ENCODE results near the gene CCL17. TPM values are rescaled to one million over a fixed set of nuclear protein-coding genes. Genes with fewer than 3 reads are reported as not detected.

The CCL17 gene
- total RNA-seq, 1 experiment from 2014 or later = not detected

- CTCF ChIA-PET = no interaction called here
Observed at GRCh38 chr16:57381791-57382534, 22.6 kb upstream of the CCL17 start.

GRCh38 chr16:57382535-57383275, 21.9 kb upstream of the CCL17 start:
- no TSS peak for BruUV-seq (replicated peaks)
- ChIA-PET CTCF (no interaction called here), POLR2A (ENCODE audit: unreplicated experiment) (no interaction called here)
- no peak for TF ChIP-seq CTCF (conservative IDR thresholded peaks at IDR 0.05)
- no peak for TF ChIP-seq EZH2 (IDR thresholded peaks at IDR 0.05; ENCODE audit: low read depth)
- Histone ChIP-seq H3K79me2 (ENCODE audit: low read depth) (no peaks in the 10 kb centered on the region), H3K4me3 (no peak overlapping the region), H4K20me1 (ENCODE audit: insufficient read depth) (no peaks in the 10 kb centered on the region), H3K36me3 (ENCODE audit: low read depth) (no peaks in the 10 kb centered on the region), H3K9me3 (ENCODE audit: insufficient read depth, low read depth) (no peaks in the 10 kb centered on the region), H3K27me3 (ENCODE audit: insufficient read depth, low read depth) (no peaks in the 10 kb centered on the region), H3K27ac (no peak overlapping the region), H3F3A (ENCODE audit: insufficient read depth, low read depth) (peaks cover 23% of the 10 kb centered on the region), H3K9me2 (ENCODE audit: insufficient read depth) (no peaks in the 10 kb centered on the region), H3K4me1 (replicated peaks; ENCODE audit: insufficient read depth) (peaks cover 35% of the 10 kb centered on the region), H2AFZ (no peak overlapping the region), H3K4me2 (no peak overlapping the region)
- intact Hi-C loops (cut with micrococcal nuclease; ENCODE audit: unreplicated experiment) = no loop called here
- DNase-seq = no peak

More at GRCh38 chr16:57381791-57382534, 22.6 kb upstream of the CCL17 start:
- DNase-seq = no peak
- no peak overlapping the region for H3K4me2 ChIP-seq
- peaks cover 35% of the 10 kb centered on the region for H3K4me1 ChIP-seq (replicated peaks; ENCODE audit: insufficient read depth)
- H3K9me3 ChIP-seq (ENCODE audit: insufficient read depth, low read depth) = no peaks in the 10 kb centered on the region
- no peaks in the 10 kb centered on the region for H4K20me1 ChIP-seq (ENCODE audit: insufficient read depth)
- peaks cover 29% of the 10 kb centered on the region for H3F3A ChIP-seq (ENCODE audit: insufficient read depth, low read depth)
- no peaks in the 10 kb centered on the region for H3K36me3 ChIP-seq (ENCODE audit: low read depth)
- no peak overlapping the region for H2AFZ ChIP-seq
- H3K9me2 ChIP-seq (ENCODE audit: insufficient read depth) = no peaks in the 10 kb centered on the region
- no peak overlapping the region for H3K27ac ChIP-seq
- BruUV-seq (replicated peaks) = no TSS peak
- POLR2A ChIA-PET (ENCODE audit: unreplicated experiment) = no interaction called here
- H3K27me3 ChIP-seq (ENCODE audit: insufficient read depth, low read depth) = no peaks in the 10 kb centered on the region
- H3K4me3 ChIP-seq = no peak overlapping the region
- no peaks in the 10 kb centered on the region for H3K79me2 ChIP-seq (ENCODE audit: low read depth)
- no peak for TF ChIP-seq CTCF (conservative IDR thresholded peaks at IDR 0.05)
- TF ChIP-seq EZH2 (IDR thresholded peaks at IDR 0.05; ENCODE audit: low read depth) = no peak
- intact Hi-C loops (cut with micrococcal nuclease; ENCODE audit: unreplicated experiment) = no loop called here

- Histone ChIP-seq H3K36me3 (ENCODE audit: low read depth) (no peaks in the 10 kb centered on the region), H3K27me3 (ENCODE audit: insufficient read depth, low read depth) (no peaks in the 10 kb centered on the region), H3K9me3 (ENCODE audit: insufficient read depth, low read depth) (no peaks in the 10 kb centered on the region), H3K4me2 (no peak overlapping the region), H3K9me2 (ENCODE audit: insufficient read depth) (no peaks in the 10 kb centered on the region), H3K4me1 (replicated peaks; ENCODE audit: insufficient read depth) (peaks cover 36% of the 10 kb centered on the region), H4K20me1 (ENCODE audit: insufficient read depth) (no peaks in the 10 kb centered on the region), H3K4me3 (no peak overlapping the region), H2AFZ (no peak overlapping the region), H3F3A (ENCODE audit: insufficient read depth, low read depth) (peaks cover 18% of the 10 kb centered on the region; the same call in 1 of the 2 replicates), H3K79me2 (ENCODE audit: low read depth) (no peaks in the 10 kb centered on the region), H3K27ac (no peak overlapping the region)
- ChIA-PET CTCF (no interaction called here), POLR2A (ENCODE audit: unreplicated experiment) (no interaction called here)
- no peak for TF ChIP-seq EZH2 (IDR thresholded peaks at IDR 0.05; ENCODE audit: low read depth)
- no peak for TF ChIP-seq CTCF (conservative IDR thresholded peaks at IDR 0.05)
- intact Hi-C loops (cut with micrococcal nuclease; ENCODE audit: unreplicated experiment) = no loop called here
- peak in 1 of 2 experiments; percentile 52 for DNase-seq
- no TSS peak for BruUV-seq (replicated peaks)
Observed at GRCh38 chr16:57383276-57384247, 21.0 kb upstream of the CCL17 start.

Data from PC-9 (cell line).